ENCODE results near the gene GAB4.

- TF ChIP-seq CTCF (IDR thresholded peaks at IDR 0.05; ENCODE audit: poor library complexity) (no peak), EZH2 (IDR thresholded peaks at IDR 0.05; ENCODE audit: borderline replicate concordance) (no peak), EZH2phosphoT487 (IDR thresholded peaks at IDR 0.05; ENCODE audit: low read depth, severe bottlenecking, unreplicated experiment) (no peak)
Observed at GRCh38 chr22:17047656-17048055, 39.6 kb upstream of the GAB4 start.

All from hepatocyte (in vitro differentiated cells).